Measurements from ENCODE around the gene JUP.
"Not testable (repeated sequence)": the region's sequence is repeated elsewhere in the genome, so short reads cannot be mapped to it uniquely, and the experiment has no call there.

Gene JUP

GRCh38 chr17:41781404-41782110, 5.0 kb downstream of the JUP start:
- DNase-seq (ENCODE audit: low spot score) = no peak

DNA sequence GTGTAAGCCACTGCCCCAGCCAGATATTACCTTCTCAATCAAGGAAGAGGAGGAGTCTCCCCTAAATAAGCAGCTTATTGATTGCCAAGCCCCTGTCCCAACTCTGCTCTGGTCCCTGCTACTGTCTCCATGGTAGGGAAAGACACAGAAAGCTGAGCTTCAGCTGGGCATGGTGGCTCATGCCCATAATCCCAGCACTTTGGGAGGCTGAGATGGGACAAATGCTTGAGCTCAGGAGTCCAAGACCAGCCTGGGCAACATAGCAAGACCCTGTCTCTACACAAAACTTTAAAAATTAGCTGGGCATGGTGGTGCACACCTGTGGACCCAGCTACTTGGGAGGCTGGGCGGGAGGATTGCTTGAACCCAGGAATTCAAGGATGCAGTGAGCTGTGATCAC, 6.6 kb downstream of the JUP start:
- DNase-seq (ENCODE audit: low spot score) = no peak

- no peak for DNase-seq (ENCODE audit: low spot score)
These were observed 8.8 kb downstream of the JUP start for GRCh38 chr17:41777574-41778188.

GRCh38 chr17:41777157-41777573, 9.3 kb downstream of the JUP start:
- DNase-seq (ENCODE audit: low spot score) = no peak

DNA sequence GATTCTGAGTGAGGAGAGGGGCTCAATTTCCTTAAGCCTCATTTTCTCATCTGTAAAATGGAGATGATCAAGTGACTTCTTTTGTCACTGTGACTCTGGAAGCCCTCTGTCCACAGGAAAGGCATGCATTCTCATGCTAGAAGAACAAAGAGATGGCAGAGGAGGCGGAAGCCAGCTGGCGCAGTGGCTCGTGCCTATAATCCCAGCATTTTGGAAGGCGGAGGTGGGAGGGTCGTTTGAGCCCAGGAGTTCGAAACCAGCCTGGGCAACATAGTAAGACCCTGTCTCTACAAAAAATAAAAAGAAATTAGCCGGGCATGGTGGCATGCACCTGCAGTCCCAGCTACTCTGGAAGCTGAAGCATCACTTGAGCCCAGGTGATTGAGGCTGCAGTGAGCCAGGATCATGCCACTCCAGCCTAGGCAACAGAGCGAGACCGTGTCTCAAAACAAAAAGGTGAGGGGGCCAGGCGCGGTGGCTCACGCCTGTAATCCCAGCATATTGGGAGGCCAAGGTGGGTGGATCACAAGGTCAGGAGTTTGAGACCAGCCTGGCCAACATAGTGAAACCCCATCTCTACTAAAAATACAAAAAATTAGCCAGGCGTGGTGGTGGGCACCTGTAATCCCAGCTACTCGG, 10.1 kb downstream of the JUP start:
- not testable (repeated sequence) for DNase-seq (ENCODE audit: low spot score)

DNA sequence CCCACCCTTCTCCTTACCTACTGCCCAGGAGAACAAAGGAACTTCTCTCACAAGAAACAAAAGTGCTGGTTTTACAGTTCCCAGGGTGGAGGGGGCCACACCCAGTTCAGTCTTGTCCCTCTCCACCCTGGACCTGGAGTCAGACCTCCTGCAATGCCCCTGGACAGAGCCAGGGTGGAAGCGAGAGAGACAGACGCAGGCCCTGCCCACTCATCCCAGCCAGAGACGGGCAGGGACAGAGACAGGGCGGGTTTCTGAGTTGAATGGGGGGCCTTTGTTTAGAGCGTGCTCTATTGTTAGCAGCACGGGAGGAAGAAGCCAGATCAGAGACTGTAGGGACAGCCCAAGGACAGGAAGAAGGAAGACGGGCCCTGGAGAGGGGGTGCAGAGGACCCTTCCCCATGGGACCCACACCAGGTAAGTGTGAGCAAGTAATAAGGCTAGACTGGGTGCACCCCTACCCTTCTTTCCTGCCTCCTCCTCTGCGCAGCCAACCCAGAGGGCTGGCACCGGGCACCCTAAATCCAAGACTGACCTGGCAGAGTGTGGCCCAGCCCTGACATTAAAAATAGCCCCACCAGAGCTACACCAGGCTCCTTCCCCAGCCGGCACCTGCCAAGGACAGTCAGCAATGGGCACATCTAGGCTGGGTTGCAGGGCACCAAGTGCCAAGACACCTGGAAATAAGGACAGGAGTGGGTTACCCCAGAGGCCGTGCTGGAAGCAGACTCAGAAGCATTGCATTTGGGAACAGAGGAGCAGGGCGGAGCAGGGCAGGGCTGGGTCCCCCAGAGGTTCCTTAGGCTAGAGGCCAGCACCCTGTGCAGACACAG, 10.9 kb downstream of the JUP start:
- peak; percentile 68 for DNase-seq (ENCODE audit: low spot score)

DNA sequence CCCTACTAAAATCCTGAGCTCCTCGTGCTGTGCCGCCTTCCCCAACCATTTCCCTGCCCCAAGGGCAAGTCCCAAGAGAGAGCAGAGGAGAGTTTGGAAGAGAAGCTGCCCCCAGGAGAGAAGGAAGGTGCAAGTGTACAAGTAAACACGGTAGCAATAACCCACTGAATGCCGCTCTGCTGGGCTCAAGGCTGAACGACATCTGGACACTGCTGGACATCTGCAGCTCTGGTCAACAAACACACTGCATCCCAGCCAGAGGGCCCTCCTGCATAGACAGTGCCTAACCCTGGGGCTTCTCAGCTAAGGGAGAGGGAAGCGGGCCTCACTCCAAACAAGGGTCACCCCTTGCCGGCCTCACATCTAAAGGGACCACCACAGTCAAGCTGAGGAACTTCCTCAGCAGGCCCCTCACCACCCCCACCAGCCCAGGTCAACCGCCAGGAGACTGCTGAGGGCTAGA, 12.7 kb downstream of the JUP start:
- peak; percentile 15 for DNase-seq (ENCODE audit: low spot score)

GRCh38 chr17:41773190-41773588, 13.3 kb downstream of the JUP start:
- DNase-seq (ENCODE audit: low spot score) = peak; percentile 67

- DNase-seq (ENCODE audit: low spot score) = peak; percentile 3
These were observed 13.8 kb downstream of the JUP start for GRCh38 chr17:41772586-41773189.

- peak; percentile 77 for DNase-seq (ENCODE audit: low spot score)
These were observed 14.3 kb downstream of the JUP start for GRCh38 chr17:41772218-41772585.

- peak; percentile 34 for DNase-seq (ENCODE audit: low spot score)
These were observed 14.9 kb downstream of the JUP start for GRCh38 chr17:41771389-41772206.

- no peak for DNase-seq (ENCODE audit: low spot score)
These were observed 16.5 kb downstream of the JUP start for GRCh38 chr17:41769985-41770384.

DNA sequence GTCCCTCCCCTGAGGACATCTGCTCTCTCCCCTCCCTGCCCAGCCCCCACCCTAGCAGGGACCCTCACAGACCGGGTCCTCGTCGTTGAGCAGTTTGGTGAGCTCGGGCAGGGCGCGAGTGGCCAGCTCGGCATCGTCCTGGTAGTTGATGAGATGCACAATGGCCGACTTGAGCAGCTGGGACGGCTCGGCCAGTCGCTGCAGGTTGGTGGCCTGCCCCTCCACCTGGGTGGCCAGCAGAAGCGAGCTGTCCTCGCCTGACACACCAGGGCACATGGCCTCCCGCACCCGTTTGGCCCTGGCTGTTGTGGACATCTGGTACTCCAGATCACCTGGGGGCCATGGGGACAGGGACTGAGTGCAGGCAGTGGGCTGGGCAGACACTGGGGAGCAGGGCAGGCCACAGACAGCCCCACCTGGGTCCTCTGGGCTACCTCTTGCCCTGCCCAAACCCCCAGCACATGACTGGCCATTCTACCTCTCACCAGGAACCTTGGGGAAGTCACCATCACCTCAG, 17.1 kb downstream of the JUP start:
- no peak for DNase-seq (ENCODE audit: low spot score)

DNA sequence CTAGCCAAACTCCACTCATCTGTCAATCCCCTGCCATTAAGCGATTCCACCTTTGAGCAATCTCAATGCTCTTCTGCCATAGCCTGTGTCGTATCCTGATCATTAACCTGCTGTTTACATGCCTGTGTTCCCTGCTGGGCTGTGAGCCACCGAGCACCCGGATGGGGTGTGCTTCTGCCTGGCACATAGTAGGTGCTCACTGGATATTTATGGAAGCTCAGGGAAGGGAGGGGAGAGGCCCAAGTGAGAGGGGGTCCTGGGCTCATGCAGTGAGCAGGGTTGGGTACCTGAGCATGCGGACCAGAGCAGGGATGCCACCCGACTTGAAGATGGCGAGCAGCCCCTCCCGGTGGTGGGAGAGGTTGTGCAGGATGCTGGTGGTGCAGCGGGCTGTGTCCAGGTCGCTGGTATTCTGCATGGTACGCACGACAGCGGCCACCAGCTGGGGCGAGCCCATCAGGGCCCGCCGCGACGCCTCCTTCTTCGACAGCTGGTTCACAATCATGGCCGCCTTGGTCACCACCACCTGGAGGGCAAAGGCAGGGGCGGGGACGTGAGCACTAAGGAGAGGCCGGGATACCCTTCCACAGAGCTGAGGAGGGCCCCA, 17.7 kb downstream of the JUP start:
- no peak for DNase-seq (ENCODE audit: low spot score)

DNA sequence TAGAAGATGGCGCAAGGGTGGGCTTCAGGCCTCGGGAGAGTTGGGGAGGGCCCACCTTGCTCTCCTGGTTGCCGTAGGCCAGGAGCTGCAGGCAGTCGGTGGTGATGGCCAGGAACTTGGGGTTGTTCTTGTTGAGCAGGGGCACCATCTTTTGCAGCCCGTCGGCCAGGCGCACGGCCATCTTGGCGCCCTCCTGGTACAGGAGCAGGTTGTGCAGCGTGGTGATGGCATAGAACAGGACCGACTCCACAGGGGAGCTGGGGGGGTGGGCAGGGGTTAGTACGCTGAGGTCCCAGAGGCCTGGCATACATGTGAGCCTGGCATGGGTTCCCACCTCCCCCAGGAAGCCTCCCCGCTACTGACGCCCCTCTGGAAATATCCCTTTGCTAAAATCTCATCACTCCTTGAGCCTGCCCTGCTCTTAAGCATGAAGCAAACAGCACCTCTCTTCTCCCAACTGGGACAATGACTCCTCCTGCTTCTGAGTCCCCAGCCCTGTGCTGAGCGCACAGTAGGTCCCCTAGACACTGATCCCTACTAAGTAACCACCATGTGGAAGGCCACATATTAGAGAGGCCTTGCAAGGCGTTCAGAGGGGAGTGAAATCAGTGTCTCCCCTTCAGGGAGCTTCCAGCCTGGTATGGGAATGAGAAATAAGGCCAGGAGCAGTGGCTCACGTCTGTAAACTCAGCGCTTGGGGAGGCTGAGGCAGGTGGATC, 19.0 kb downstream of the JUP start:
- no peak for DNase-seq (ENCODE audit: low spot score)

DNA sequence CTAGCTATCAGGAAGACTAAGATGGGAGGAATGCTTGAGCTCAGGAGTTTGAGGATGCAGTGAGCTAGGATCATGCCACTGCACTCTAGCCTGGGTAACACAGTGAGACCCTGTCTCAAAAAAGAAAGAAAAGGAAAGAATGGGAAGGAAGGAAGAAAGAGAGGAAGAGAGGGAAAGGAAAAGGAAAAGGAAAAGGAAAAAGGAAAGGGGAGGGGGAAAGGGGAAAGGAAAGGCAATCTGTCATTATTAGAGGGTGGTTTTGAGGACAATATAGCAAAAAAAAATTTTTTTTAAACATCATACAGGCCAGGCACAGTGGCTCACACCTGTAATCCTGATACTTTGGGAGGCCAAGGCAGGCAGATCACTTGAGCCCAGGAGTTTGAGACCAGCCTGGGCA, 20.4 kb downstream of the JUP start:
- DNase-seq (ENCODE audit: low spot score) = no peak

- peak; percentile 3 for DNase-seq (ENCODE audit: low spot score)
These were observed 23.2 kb downstream of the JUP start for GRCh38 chr17:41763327-41763726.

GRCh38 chr17:41762841-41763240, 23.7 kb downstream of the JUP start:
- DNase-seq (ENCODE audit: low spot score) = peak; percentile 2

DNA sequence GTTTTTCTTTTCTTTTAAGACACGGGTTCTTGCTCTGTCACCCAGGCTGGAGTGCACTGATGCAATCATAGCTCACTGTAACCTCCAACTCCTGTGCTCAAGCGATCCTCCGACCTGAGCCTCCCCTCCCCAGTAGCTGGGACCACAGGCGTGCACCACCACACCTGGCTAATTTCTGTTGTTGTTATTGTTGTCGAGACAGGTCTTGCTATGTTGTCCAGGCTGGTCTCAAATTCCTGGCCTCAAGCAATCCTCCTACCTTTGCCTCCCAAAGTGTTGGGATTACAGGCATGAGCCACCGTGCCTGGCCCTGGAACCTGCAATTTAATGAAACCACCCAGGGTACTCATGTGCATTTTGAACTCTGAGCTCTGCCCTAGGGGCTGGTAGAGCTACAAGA, 24.1 kb downstream of the JUP start:
- DNase-seq (ENCODE audit: low spot score) = no peak

- DNase-seq (ENCODE audit: low spot score) = no peak
These were observed 25.6 kb downstream of the JUP start for GRCh38 chr17:41760878-41761277.

Measured in iPS-NIHi11 (cell line).